OCI-LY1 (cell line): ENCODE data around the gene PAFAH1B1.

Experiments used
- H2AFZ ChIP-seq: fragments of 200-600 bp; sonication (generic), shearing (Covaris generic); 2 replicates; pipeline ENCODE4 v1.6.0; 2014; ENCODE audit warnings: antibody characterized with exemption, mild to moderate bottlenecking, low read length
- H3F3A ChIP-seq: fragments of 200-600 bp; sonication (generic), shearing (Covaris generic); 2 replicates; pipeline ENCODE4 v1.6.0; 2014; ENCODE audit warnings: mild to moderate bottlenecking, antibody characterized with exemption, low read length, moderate library complexity; ENCODE audit not compliant: insufficient read depth
- H3K27ac ChIP-seq: fragments of 200-600 bp; sonication (generic); 2 replicates; pipeline ENCODE4 v1.5.1; 2014; ENCODE audit warnings: low read length, mixed run types, mild to moderate bottlenecking, low read depth; ENCODE audit not compliant: poor library complexity, severe bottlenecking
- H3K27me3 ChIP-seq: fragments of 200-600 bp; sonication (generic); 2 replicates; pipeline ENCODE4 v1.6.0; 2014; ENCODE audit warnings: antibody characterized with exemption, mild to moderate bottlenecking, low read length, moderate library complexity; ENCODE audit not compliant: insufficient read depth
- H3K36me3 ChIP-seq: fragments of 200-600 bp; sonication (generic); 2 replicates; pipeline ENCODE4 v1.6.1; 2014; ENCODE audit warnings: mild to moderate bottlenecking, antibody characterized with exemption, low read length, moderate library complexity, mixed read lengths; ENCODE audit not compliant: insufficient read depth
- H3K4me1 ChIP-seq: fragments of 200-600 bp; sonication (generic); 2 replicates; pipeline ENCODE4 v1.5.1; 2014; ENCODE audit warnings: mild to moderate bottlenecking, low read length, moderate library complexity; ENCODE audit not compliant: insufficient read depth, severe bottlenecking
- H3K4me2 ChIP-seq: fragments of 200-600 bp; sonication (generic), shearing (Covaris generic); 2 replicates; pipeline ENCODE4 v1.6.1; 2014; ENCODE audit warnings: low read length
- H3K4me3 ChIP-seq: fragments of 200-600 bp; sonication (generic); 2 replicates; pipeline ENCODE4 v1.5.1; 2014; ENCODE audit warnings: low read length, low read depth, mild to moderate bottlenecking, mixed read lengths; ENCODE audit not compliant: poor library complexity, severe bottlenecking
- H3K79me2 ChIP-seq: fragments of 200-600 bp; shearing (Covaris generic); 2 replicates; pipeline ENCODE4 v1.6.1; 2016; ENCODE audit warnings: mixed run types, low read length, mixed read lengths; ENCODE audit not compliant: insufficient read depth
- H3K9ac ChIP-seq: fragments of 200-600 bp; sonication (generic), shearing (Covaris generic); 2 replicates; pipeline ENCODE4 v1.6.1; 2014; ENCODE audit warnings: mild to moderate bottlenecking, low read length, mixed read lengths
- H3K9me2 ChIP-seq: fragments of 200-600 bp; sonication (generic), shearing (Covaris generic); 2 replicates; pipeline ENCODE4 v1.6.1; 2014; ENCODE audit warnings: low read depth, mild to moderate bottlenecking, low read length, mixed read lengths
- H3K9me3 ChIP-seq: fragments of 200-600 bp; shearing (Covaris generic); 2 replicates; pipeline ENCODE4 v1.6.1; 2014; ENCODE audit warnings: low read length, mixed read lengths
- H4K20me1 ChIP-seq: fragments of 200-600 bp; sonication (generic), shearing (Covaris generic); 2 replicates; pipeline ENCODE4 v1.6.0; 2016; ENCODE audit warnings: mild to moderate bottlenecking, low read length; ENCODE audit not compliant: insufficient read depth
- EZH2 ChIP-seq: fragments of 200-600 bp; sonication (generic), shearing (Covaris generic); IDR thresholded peaks from 2 replicates; pipeline ENCODE4 v1.8.0; 2017; ENCODE audit warnings: borderline replicate concordance, mixed run types, mild to moderate bottlenecking, antibody characterized with exemption, low read length, moderate library complexity, mixed read lengths
- TF ChIP-seq, protein P1 (sequence below): fragments of 200-600 bp; sonication (generic), shearing (Covaris generic); IDR thresholded peaks from 2 replicates; pipeline ENCODE4 v1.5.1; 2017; ENCODE audit warnings: mild to moderate bottlenecking, antibody characterized with exemption, low read length, moderate library complexity, mixed read lengths

Gene PAFAH1B1

DNA sequence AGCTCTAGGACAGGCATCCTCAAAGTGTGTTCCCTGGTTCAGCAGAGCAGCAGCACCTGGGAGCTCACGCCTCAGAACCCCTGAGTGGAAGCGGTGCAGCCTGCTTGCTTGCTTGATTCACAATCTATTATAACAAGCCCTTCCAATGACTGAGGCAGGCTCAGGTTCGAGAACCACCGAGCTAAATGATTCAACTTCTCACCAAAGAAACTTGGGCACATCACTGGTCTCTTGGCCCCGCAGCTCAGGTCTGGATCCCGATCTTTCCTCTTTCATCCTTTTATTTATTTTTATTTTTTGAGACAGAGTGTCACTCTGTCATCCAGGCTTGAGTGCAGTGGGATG is 93.6 kb downstream of the PAFAH1B1 start:
- peak overlapping the region; percentile 43 for H3K27ac ChIP-seq
- no peak overlapping the region for H3K9ac ChIP-seq
- no peak overlapping the region for H3K4me2 ChIP-seq
- H4K20me1 ChIP-seq: no peaks in the 10 kb centered on the region
- no peaks in the 10 kb centered on the region for H3K9me2 ChIP-seq
- TF ChIP-seq, protein P1, sequence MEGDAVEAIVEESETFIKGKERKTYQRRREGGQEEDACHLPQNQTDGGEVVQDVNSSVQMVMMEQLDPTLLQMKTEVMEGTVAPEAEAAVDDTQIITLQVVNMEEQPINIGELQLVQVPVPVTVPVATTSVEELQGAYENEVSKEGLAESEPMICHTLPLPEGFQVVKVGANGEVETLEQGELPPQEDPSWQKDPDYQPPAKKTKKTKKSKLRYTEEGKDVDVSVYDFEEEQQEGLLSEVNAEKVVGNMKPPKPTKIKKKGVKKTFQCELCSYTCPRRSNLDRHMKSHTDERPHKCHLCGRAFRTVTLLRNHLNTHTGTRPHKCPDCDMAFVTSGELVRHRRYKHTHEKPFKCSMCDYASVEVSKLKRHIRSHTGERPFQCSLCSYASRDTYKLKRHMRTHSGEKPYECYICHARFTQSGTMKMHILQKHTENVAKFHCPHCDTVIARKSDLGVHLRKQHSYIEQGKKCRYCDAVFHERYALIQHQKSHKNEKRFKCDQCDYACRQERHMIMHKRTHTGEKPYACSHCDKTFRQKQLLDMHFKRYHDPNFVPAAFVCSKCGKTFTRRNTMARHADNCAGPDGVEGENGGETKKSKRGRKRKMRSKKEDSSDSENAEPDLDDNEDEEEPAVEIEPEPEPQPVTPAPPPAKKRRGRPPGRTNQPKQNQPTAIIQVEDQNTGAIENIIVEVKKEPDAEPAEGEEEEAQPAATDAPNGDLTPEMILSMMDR: no peak
- no peak for TF ChIP-seq EZH2
- H3K9me3 ChIP-seq: no peaks in the 10 kb centered on the region
- no peak overlapping the region for H2AFZ ChIP-seq
- no peak overlapping the region for H3K4me3 ChIP-seq
- peaks cover 30% of the 10 kb centered on the region for H3K4me1 ChIP-seq
- H3K36me3 ChIP-seq: peaks cover 46% of the 10 kb centered on the region; the same call in 1 of the 2 replicates
- no peaks in the 10 kb centered on the region for H3F3A ChIP-seq
- no peaks in the 10 kb centered on the region for H3K27me3 ChIP-seq
- H3K79me2 ChIP-seq: no peaks in the 10 kb centered on the region

DNA sequence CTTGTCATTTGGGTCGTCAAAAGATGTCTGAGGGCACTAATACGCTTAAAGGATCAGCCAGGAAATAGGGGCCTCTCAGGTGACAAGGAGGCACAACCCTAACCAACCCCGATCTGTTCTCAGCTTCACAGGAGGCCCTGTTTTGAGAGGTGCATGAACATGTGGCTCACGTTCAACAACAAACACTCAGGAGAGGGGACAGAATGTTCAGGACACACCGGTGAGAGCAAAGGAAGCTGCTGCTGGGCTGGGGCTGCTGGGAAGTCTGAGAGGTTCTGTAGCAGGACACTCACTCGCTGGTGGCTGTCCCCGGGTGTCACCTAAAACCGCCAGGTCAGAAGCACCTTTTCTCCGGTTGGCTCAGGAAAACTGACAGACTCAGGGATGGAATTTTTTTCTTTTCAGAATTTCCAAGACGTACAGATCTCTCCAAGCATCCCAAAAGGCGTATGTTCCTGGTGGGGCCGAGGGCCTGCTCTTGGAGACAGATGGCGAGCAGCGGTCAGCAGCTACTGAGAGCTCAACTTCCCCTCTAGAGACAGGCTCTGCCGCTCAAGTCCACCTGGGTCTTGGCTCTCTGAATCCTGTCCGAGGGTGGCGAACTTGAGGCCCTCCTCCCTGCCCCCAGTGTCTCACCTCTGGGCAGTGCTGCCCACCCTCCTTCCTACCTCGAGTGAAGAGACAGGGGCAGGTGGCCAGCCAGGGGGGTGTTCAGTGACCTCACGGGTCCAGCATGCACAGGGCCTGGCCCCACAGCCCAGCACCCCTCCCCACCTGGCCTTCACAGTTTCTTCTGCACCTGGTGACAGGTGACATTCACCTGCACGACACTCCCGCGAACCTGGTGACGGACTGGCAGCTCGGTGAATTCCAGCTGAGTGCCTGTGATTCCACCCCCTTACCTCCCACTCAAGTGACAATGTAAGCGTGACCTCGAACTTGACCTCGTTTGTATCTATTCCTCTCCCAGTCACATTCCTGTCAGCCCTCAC is 95.2 kb downstream of the PAFAH1B1 start:
- no peak overlapping the region; the same call in 1 of the 2 replicates for H3K4me2 ChIP-seq
- TF ChIP-seq, protein P1: no peak
- TF ChIP-seq EZH2: no peak
- H3F3A ChIP-seq: no peaks in the 10 kb centered on the region
- peaks cover 45% of the 10 kb centered on the region for H3K36me3 ChIP-seq
- no peaks in the 10 kb centered on the region for H4K20me1 ChIP-seq
- H3K27ac ChIP-seq: peak overlapping the region; percentile 71
- H3K4me3 ChIP-seq: no peak overlapping the region
- H2AFZ ChIP-seq: no peak overlapping the region
- peaks cover 30% of the 10 kb centered on the region for H3K4me1 ChIP-seq
- no peaks in the 10 kb centered on the region for H3K9me3 ChIP-seq
- no peaks in the 10 kb centered on the region for H3K79me2 ChIP-seq
- H3K9ac ChIP-seq: no peak overlapping the region
- H3K9me2 ChIP-seq: no peaks in the 10 kb centered on the region
- no peaks in the 10 kb centered on the region for H3K27me3 ChIP-seq

DNA sequence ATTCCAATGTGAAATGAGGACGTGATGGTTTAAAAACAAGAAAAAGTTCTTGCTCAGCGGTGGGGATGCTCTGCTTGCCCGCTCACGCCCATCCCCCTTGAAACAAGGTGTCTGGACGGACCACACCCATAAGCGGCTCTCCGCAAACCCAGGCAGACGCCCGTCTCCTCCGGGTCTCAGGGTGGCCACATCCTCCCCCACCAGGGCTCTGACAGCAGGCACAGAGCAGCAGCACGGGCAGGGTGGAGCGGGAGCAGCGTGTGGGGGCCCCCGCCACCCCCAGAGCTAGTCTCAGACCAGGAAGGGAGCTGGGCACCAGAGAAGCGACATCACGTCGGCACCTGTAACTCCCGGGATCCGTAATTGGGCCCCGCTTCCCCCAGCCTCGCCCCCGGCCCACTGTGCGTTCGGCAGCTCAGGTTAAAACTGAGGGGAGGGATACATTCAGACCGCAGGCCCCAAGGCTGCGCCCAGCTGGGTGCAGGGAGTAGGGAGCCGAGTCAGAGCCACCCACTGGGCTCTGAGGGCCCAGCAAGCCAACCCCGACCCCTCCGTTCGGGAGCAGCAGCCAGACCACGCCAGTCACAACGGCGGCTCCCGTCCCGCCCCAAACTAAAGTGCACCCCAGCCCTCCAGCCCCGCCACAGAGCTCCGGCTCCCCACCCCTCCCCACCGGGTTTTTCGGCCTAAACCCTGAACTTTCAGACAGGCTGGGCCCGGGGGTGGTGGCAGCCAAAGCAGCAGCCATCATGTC is 96.1 kb downstream of the PAFAH1B1 start:
- H3K4me3 ChIP-seq: peak overlapping the region; percentile 15
- H3K4me1 ChIP-seq: peaks cover 30% of the 10 kb centered on the region
- no peaks in the 10 kb centered on the region for H3K27me3 ChIP-seq
- H3K79me2 ChIP-seq: no peaks in the 10 kb centered on the region
- peak overlapping the region; percentile 41 for H3K4me2 ChIP-seq
- peaks cover 44% of the 10 kb centered on the region for H3K36me3 ChIP-seq
- H3K9ac ChIP-seq: peak overlapping the region; percentile 39; the same call in 1 of the 2 replicates
- H4K20me1 ChIP-seq: no peaks in the 10 kb centered on the region
- peak overlapping the region; percentile 71 for H3K27ac ChIP-seq
- no peaks in the 10 kb centered on the region for H3K9me2 ChIP-seq
- no peak overlapping the region for H2AFZ ChIP-seq
- H3F3A ChIP-seq: no peaks in the 10 kb centered on the region
- TF ChIP-seq, protein P1: no peak
- TF ChIP-seq EZH2: no peak
- H3K9me3 ChIP-seq: no peaks in the 10 kb centered on the region
